Endothelial cell of umbilical vein (primary cell): ENCODE measurements around the gene HELQ. TPM values are rescaled to one million over a fixed set of nuclear protein-coding genes. Genes with fewer than 3 reads are reported as not detected.
"Not testable (repeated sequence)": the region's sequence is repeated elsewhere in the genome, so short reads cannot be mapped to it uniquely, and the experiment has no call there.

Experiments
- BruUV-seq: library from RNA; stranded (reverse); fragments of 400-500 nt; replicated peaks from 2 replicates; lab custom pipeline; 2021; lab: Mats Ljungman, UMichigan
- CTCF ChIA-PET: fragments of 300-600, 350-600 bp; sonication (Branson Sonifier 250); formaldehyde crosslinking; loops from one replicate; lab custom pipeline; 2021; ENCODE audit warnings: antibody characterized with exemption, inconsistent platforms; lab: Charles Lee
- POLR2A ChIA-PET: fragments of 300-600, 350-600 bp; sonication (Branson Sonifier 250); formaldehyde crosslinking; loops from one replicate; lab custom pipeline; 2021; ENCODE audit warnings: antibody characterized with exemption, inconsistent platforms; lab: Charles Lee
- DNase-seq: peaks from one replicate; pipeline ENCODE4 v3.0.0-alpha.2; 2011; ENCODE audit warnings: low read depth, low spot score
- FAIRE-seq: peaks from 2 replicates; lab custom pipeline; 2011; peaks lifted over from hg19 to GRCh38; lab: Jason Lieb, UNC
- H2AFZ ChIP-seq: 2 replicates; pipeline ENCODE4 v1.6.0; 2012; ENCODE audit warnings: low read depth, low read length, control low read depth, inconsistent platforms
- H3K27ac ChIP-seq: 2 replicates; pipeline ENCODE4 v1.5.1; 2011; ENCODE audit warnings: low read depth, mild to moderate bottlenecking, control low read depth, low read length, moderate library complexity; ENCODE audit not compliant: insufficient read depth
- H3K27me3 ChIP-seq, 2 experiments: 2 replicates each; pipeline versions ENCODE4 v1.6.0 to v1.6.1; 2011; ENCODE audit warnings: low read length in 2 of 2, mixed read lengths in 1 of 2; ENCODE audit not compliant: control insufficient read depth in 2 of 2, insufficient read depth in 2 of 2
- H3K36me3 ChIP-seq, 2 experiments: 2 replicates in 1 of 2; 3 replicates in 1 of 2; pipeline ENCODE4 v1.5.1; 2011; ENCODE audit warnings: low read length in 2 of 2, mild to moderate bottlenecking in 1 of 2, moderate library complexity in 1 of 2; ENCODE audit not compliant: control insufficient read depth in 2 of 2, insufficient read depth in 2 of 2; ENCODE audit errors: extremely low read depth in 1 of 2
- H3K4me1 ChIP-seq: 3 replicates; pipeline ENCODE4 v1.5.1; 2011; ENCODE audit warnings: mild to moderate bottlenecking, low read length; ENCODE audit not compliant: control insufficient read depth, insufficient read depth; ENCODE audit errors: extremely low read depth
- H3K4me2 ChIP-seq: 2 replicates; pipeline ENCODE4 v1.6.1; 2011; ENCODE audit warnings: low read length, control low read depth, mixed read lengths; ENCODE audit not compliant: insufficient read depth
- H3K4me3 ChIP-seq, 3 experiments: fragments of 200-600 bp in 1 of 3; sonication (generic), shearing (Covaris generic) in 1 of 3; replicated peaks in 1 of 3; 2 replicates each; pipeline ENCODE4 v1.5.1; 2011 to 2016; ENCODE audit warnings: control low read depth in 3 of 3, low read length in 3 of 3, mild to moderate bottlenecking in 2 of 3, inconsistent platforms in 1 of 3, low read depth in 1 of 3, moderate library complexity in 1 of 3; ENCODE audit not compliant: insufficient read depth in 1 of 3
- H3K79me2 ChIP-seq: 2 replicates; pipeline ENCODE4 v1.6.0; 2012; ENCODE audit warnings: low read length, inconsistent platforms; ENCODE audit not compliant: control insufficient read depth, insufficient read depth
- H3K9ac ChIP-seq: replicated peaks from 2 replicates; pipeline ENCODE3; 2011; ENCODE audit warnings: low read length, control low read depth; ENCODE audit not compliant: insufficient read depth; ENCODE audit errors: extremely low read depth
- H3K9me1 ChIP-seq: replicated peaks from 3 replicates; pipeline ENCODE4 v1.6.0; 2011; ENCODE audit warnings: mild to moderate bottlenecking, low read length; ENCODE audit not compliant: control insufficient read depth, insufficient read depth; ENCODE audit errors: extremely low read depth
- H3K9me3 ChIP-seq: replicated peaks from 2 replicates; pipeline ENCODE4 v1.5.1; 2012; ENCODE audit warnings: low read length, inconsistent platforms; ENCODE audit not compliant: control insufficient read depth, insufficient read depth
- H4K20me1 ChIP-seq: replicated peaks from 2 replicates; pipeline ENCODE3; 2011; ENCODE audit warnings: mild to moderate bottlenecking, low read length; ENCODE audit not compliant: control insufficient read depth, insufficient read depth; ENCODE audit errors: extremely low read depth
- EZH2 ChIP-seq: IDR thresholded peaks from 2 replicates; pipeline ENCODE4 v1.6.1; 2012; ENCODE audit warnings: borderline replicate concordance, low read depth, mild to moderate bottlenecking, moderate library complexity, low read length, inconsistent platforms; ENCODE audit not compliant: severe bottlenecking
- FOS ChIP-seq: IDR thresholded peaks from 2 replicates; pipeline ENCODE4 v1.6.1; 2011; ENCODE audit warnings: mild to moderate bottlenecking, low read length, moderate library complexity, borderline replicate concordance; ENCODE audit not compliant: insufficient read depth
- GATA2 ChIP-seq: IDR thresholded peaks from 2 replicates; pipeline ENCODE4 v1.7.0; 2011; ENCODE audit warnings: low read depth, mild to moderate bottlenecking, moderate library complexity, mixed read lengths, low read length; ENCODE audit not compliant: insufficient read length, insufficient read depth
- JUN ChIP-seq: IDR thresholded peaks from 2 replicates; pipeline ENCODE4 v1.6.1; 2011; ENCODE audit warnings: borderline replicate concordance, low read depth; ENCODE audit not compliant: insufficient read length, insufficient read depth
- MYC ChIP-seq: IDR thresholded peaks from one replicate; pipeline ENCODE4 v1.6.1; 2011; ENCODE audit warnings: mild to moderate bottlenecking, low read depth, low read length
- POLR2A ChIP-seq: IDR thresholded peaks from 2 replicates; pipeline ENCODE4 v1.6.1; 2012; ENCODE audit warnings: low read depth, mild to moderate bottlenecking, control low read depth, low read length
- POLR2AphosphoS5 ChIP-seq: IDR thresholded peaks from 2 replicates; pipeline ENCODE4 v1.6.1; 2012; ENCODE audit warnings: low read depth, mild to moderate bottlenecking, control low read depth, low read length, moderate library complexity; ENCODE audit not compliant: insufficient read depth
- dilution Hi-C: fragments of 300-500 bp; cut with MboI; formaldehyde crosslinking; loops from one replicate; pipeline ENCODE4 v1.15.0; 2019; ENCODE audit warnings: low sequenced_read_pairs; ENCODE audit not compliant: extremely low pct_ligation_motif_present
- intact Hi-C: fragments of 100-400 bp; cut with micrococcal nuclease; formaldehyde crosslinking; loops from one replicate; pipeline ENCODE4 v1.10.0; 2022
- polyA plus RNA-seq, 4 experiments: library from polyadenylated mRNA; depleted of rRNA in 3 of 4; stranded (reverse) in 3 of 4; unstranded in 1 of 4; fragments of >200 nt; gene quantifications; 2 replicates each; pipeline versions ENCODE4 v1.2.1 to v1.2.3, GENCODE V29; 2011 to 2012; ENCODE audit warnings: missing spikeins in 1 of 4
- total RNA-seq: library from RNA; stranded (reverse); gene quantifications from 2 replicates; pipeline ENCODE4 v1.2.3, GENCODE V29; 2021
- TF ChIP-seq, protein P1 (sequence below): IDR thresholded peaks from 2 replicates; pipeline ENCODE4 v1.6.1; 2011; ENCODE audit not compliant: insufficient read depth, insufficient read length
- TF ChIP-seq, protein P2 (sequence below), 2 donors: IDR thresholded peaks; 1 replicate in 1 of 2; 2 replicates in 1 of 2; pipeline ENCODE4 v1.5.1; 2011; ENCODE audit warnings: low read length in 2 of 2, mild to moderate bottlenecking in 2 of 2, moderate library complexity in 2 of 2, control low read depth in 1 of 2, inconsistent platforms in 1 of 2, low read depth in 1 of 2; ENCODE audit not compliant: insufficient read depth in 1 of 2; ENCODE audit errors: extremely low read depth in 1 of 2

The HELQ gene
- total and polyA plus RNA-seq, 2 donors (not counting 3 experiments of a cell fraction or from before 2014, with no cell fraction given): 8.7 to 11.1 TPM

DNA sequence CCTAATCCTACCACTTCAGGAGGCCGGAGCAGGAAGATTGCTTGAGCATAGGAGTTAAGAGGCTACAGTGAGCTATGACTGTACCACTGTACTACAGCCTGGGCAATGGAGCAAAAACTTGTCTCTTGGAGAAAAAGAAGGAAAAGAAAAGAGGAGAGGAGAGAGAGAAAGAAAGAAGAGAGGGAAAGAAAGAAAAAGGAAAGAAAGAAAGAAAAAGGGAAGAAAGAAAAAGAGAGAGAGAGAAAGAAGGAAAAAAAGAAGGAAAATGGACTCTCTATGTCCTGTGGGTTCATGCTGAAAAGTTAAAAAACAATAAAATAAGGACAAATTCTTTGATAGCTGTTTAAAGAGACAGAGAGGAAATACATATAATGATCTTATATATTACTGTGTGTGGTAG, 42.6 kb upstream of the HELQ start:
- Histone ChIP-seq H3K4me1 (no peaks in the 10 kb centered on the region), H3K9ac (no peak overlapping the region), H3K9me1 (no peaks in the 10 kb centered on the region), H3K79me2 (no peaks in the 10 kb centered on the region), H3K9me3 (no peaks in the 10 kb centered on the region), H3K4me2 (no peak overlapping the region), H3K27ac (no peak overlapping the region), H2AFZ (no peak overlapping the region), H3K36me3 (no peaks in the 10 kb centered on the region), H3K4me3 (no peak overlapping the region), H3K27me3 (peaks cover 0 to 5% of the 10 kb centered on the region in 2 experiments), H4K20me1 (no peaks in the 10 kb centered on the region)
- DNase-seq: no peak
- intact Hi-C loops: no loop called here
- no TSS peak for BruUV-seq
- TF ChIP-seq POLR2A (no peak), EZH2 (no peak), MYC (no peak), GATA2 (no peak), POLR2AphosphoS5 (no peak), JUN (no peak), FOS (no peak)
- TF ChIP-seq, protein P1, sequence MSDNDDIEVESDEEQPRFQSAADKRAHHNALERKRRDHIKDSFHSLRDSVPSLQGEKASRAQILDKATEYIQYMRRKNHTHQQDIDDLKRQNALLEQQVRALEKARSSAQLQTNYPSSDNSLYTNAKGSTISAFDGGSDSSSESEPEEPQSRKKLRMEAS: no peak
- TF ChIP-seq, protein P2, sequence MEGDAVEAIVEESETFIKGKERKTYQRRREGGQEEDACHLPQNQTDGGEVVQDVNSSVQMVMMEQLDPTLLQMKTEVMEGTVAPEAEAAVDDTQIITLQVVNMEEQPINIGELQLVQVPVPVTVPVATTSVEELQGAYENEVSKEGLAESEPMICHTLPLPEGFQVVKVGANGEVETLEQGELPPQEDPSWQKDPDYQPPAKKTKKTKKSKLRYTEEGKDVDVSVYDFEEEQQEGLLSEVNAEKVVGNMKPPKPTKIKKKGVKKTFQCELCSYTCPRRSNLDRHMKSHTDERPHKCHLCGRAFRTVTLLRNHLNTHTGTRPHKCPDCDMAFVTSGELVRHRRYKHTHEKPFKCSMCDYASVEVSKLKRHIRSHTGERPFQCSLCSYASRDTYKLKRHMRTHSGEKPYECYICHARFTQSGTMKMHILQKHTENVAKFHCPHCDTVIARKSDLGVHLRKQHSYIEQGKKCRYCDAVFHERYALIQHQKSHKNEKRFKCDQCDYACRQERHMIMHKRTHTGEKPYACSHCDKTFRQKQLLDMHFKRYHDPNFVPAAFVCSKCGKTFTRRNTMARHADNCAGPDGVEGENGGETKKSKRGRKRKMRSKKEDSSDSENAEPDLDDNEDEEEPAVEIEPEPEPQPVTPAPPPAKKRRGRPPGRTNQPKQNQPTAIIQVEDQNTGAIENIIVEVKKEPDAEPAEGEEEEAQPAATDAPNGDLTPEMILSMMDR (IDR thresholded peaks at IDR 0.05; ENCODE audit: extremely low read depth in 1 of 2, insufficient read depth in 1 of 2, low read depth in 1 of 2, low read length in 2 of 2): no peak
- ChIA-PET CTCF (interaction anchor here (2.8 kb wide), 1 partner anchor 11 kb away, joined by 10 read pairs; no protein-coding TSS in a partner anchor), POLR2A (no interaction called here)
- FAIRE-seq: no peak
- dilution Hi-C loops: no loop called here

DNA sequence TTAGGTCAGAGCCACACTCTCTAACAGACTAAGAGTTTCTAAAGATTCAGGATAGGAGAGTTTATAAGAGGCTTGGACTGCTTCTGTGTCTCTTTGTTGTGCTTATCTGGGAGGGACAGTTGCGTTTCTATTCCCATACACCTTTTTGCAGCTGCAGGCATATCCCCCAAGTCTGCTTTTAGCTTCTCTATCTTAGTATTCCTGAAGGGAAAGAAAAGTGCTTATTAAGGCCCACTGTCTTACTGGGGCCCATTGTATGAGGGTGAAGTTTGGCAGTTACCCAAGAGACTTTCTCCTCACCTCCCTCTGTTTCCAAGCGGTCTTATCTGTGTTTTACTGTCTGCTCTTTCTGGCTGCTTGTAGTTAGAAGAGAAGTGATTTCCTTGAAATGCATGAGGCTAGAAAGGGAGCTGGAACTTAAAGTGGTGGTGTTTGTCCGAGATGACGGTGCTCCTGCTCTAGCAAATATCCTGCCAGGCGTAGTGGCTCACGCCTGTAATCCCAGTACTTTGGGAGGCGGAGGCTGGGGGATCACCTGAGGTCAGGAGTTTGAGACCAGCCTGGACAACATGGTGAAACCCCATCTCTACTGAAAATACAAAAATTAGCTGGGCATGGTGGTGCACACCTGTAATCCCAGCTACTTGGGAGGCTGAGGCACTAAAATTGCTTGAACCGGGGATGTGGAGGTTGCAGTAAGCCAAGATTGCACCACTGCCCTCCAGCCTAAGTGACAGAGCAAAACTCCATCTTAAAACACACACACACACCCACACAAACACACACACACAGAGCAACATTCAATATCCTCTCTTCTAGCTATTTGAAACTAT, 40.7 kb upstream of the HELQ start:
- CTCF ChIA-PET: interaction anchor here (0.8 to 1.3 kb wide), 2 partner anchors 13 to 136 kb away, joined by 3 read pairs; no protein-coding TSS in a partner anchor
- intact Hi-C loops: not testable (repeated sequence)

More for the DNA sequence above, 40.7 kb upstream of the HELQ start:
- H3K79me2 ChIP-seq, H3K9ac ChIP-seq, H3K27me3 ChIP-seq, POLR2A ChIA-PET, H3K9me3 ChIP-seq, H3K9me1 ChIP-seq, H3K36me3 ChIP-seq, BruUV-seq, H3K4me1 ChIP-seq, H4K20me1 ChIP-seq, FAIRE-seq, DNase-seq, H3K27ac ChIP-seq, H3K4me3 ChIP-seq, dilution Hi-C loops, H2AFZ ChIP-seq, H3K4me2 ChIP-seq: not testable (repeated sequence)
